ENCODE data around the gene ABCG4.
"Not testable (repeated sequence)": the region's sequence is repeated elsewhere in the genome, so short reads cannot be mapped to it uniquely, and the experiment has no call there.

The ABCG4 gene

DNA sequence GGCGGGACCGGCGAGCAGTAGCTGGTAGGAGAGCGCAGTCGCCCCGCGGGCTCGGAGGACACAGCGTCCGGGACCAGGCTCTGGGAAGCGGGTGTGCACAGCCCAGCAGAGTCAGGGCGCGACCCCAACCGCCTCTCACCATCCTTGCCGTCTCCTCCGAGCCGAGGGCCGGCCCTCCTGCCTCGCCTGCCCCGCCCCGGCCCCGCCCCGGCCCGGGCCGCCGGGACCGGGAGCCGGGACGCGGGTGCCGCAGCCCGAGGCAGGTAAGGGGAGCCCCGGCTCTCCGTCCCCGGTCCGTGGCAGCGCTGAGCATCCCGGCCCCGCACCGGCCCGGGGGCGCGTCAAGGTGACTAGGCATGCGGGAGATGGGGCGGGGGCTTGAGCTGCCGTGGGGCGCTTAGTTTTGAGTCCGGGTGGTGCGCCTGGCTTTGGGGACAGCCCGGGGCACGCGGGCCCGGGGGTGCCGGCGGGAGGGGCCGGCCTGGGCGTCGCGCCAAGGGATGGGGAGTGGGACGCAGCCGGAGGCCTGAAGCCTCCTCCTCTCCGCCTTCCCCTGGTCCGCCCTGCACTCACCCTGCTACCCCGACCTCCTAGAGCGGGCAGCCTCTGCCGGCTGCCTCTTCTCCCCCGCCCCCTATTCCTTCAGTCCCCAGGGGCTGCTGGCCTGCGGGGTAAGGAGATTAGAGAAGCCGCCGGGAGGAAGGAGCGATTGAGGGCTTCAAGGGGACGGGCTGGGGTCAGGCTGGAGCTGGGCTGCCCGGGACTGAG is at the start of gene ABCG4:
ABCG4 (plus strand) TSS at position 35 of the 768 bp plus-strand sequence. CDS start 914 bp downstream, outside the sequence.
- DNase-seq (ENCODE audit: low read depth in 3 of 3): peak in 1 of 3 experiments; percentile 23

DNA sequence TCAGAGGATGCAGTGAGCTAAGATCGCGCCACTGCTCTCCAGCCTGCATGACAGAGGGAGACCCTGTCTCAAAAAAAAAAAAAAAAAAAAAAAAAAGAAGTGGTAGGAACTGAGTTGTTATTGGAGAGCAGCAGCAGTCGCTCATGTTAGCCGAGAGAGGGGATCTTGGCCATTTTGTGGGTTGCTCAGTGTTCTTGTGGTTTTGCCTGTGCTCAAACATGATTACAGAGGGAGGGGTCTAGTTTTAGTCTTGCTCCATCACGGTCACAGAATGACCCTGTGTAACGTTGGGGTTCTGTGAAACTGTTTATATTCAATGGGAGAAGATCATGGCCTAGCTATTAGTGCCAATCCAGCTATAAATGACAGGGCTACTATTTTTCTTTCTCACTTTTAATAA is 49.1 kb upstream of the ABCG4 start:
- DNase-seq (ENCODE audit: low read depth in 3 of 3): no peak

DNA sequence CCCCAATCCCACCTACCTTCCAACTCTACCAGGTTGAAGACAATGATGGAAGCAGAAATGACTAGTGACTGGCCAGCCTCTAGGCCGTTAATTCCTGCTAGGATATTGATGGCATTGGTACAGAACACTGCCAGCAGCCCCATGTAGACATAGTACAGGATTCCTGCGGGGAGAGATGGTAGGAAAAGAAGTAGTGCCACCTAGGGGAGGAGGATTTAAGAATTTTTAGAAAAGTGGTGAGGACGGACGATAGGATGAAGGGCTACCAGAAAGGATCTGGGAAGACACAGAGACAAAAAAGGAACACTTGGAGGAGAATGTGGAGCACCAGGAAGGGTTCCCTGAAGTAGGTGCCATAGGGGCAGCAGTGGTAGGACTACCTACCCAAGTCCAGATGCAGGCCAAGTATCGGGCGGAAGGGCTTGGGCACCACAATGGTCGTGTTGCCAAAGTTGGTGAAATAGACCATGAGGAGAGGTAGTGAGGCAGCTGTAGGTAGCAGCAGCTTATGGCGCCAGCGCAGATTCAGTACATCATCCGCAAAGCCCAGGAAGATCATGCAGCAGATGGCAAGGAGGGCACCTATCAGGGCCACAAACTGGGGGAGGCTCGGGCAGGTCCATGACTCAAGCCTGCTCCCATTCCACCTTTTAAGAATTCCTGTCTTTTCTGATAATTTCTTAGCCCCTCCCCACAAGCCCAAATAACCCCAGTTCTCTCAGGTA is 48.4 kb upstream of the ABCG4 start:
- DNase-seq (ENCODE audit: low read depth in 3 of 3): no peak

- DNase-seq (ENCODE audit: low read depth in 3 of 3): no peak
Measured at GRCh38 chr11:119100994-119101758, 47.7 kb upstream of the ABCG4 start.

GRCh38 chr11:119101759-119102423 is 47.0 kb upstream of the ABCG4 start, which contains the start of gene DPAGT1:
Gene DPAGT1 (minus strand): TSS chr11:119101853. CDS start chr11:119101655, 198 bp downstream.
- peak; percentile 65 to 78 (median 67) for DNase-seq (ENCODE audit: low read depth in 3 of 3)

- DNase-seq (ENCODE audit: low read depth in 3 of 3): not testable (repeated sequence)
Measured at GRCh38 chr11:119103161-119103664, 45.6 kb upstream of the ABCG4 start.

DNA sequence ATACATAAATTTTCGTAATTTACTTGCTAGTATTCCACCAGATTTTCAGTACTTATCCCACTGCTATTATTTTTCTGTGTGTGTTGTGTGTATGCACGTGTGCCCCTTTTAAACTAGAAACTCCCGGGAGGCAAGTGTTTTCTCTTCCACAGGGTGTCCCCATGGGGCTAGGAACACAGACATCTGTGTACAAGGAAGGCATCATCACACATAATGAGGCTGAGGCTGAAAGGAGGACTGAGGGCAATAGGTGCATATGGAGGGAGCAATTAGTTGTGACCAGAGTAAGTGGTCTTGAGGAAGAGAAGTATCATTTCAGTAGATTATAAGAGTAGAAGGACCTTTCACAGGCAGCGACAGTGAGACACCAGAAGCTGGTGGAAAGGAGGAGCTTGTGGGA is 45.1 kb upstream of the ABCG4 start:
- DNase-seq (ENCODE audit: low read depth in 3 of 3): no peak

DNA sequence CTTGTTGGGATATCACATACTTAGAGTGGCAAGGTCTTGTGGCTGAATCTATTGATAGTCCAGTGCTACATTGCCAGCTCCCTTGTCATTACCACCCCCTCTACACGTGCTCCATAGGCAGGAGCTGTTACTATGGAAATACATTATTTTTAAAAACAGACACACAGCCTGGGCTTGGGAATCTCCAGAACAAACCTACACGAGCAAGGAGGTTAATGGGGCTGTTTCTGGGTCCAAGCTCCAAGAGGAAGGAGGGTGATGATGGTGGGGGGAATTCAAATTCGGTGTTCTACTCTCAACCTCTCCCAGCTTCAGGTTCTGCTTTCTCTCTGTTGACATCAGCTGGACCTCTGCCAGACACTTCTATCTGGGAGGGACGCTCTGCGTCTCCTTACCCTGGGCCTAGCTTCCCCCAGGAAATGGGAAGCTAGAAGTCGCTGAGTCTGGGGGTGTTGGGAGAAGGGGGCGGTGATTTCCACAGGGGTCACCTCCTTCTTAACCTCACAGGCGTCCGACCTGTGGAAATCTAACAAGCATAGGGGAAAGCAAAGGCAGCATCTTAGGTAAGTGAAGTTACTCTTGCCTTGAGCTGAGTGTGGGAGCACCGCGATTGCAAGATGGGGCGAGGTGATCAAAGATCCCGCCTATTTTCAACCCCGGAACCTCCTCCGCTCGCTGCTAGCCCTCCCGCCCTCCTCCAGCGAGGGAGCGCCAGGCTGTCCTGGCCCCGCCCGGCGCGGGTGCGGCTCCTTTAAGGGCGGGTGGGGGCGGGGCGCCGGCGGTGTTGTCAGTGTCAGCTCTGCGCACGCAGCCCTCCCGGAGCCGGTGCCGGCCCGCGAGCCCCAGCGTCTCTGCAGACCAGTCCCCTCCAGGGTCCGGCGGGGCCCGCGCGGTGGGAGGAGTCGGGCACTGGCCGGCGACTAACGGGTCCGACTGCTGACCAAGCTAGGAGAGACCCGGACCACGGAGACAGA is 42.0 kb upstream of the ABCG4 start, which contains the start of gene C2CD2L:
C2CD2L (plus strand) TSS at position 781 of the 974 bp plus-strand sequence. CDS start 398 bp downstream, outside the sequence.
- peak; percentile 76 to 87 (median 79) for DNase-seq (ENCODE audit: low read depth in 3 of 3)

DNA sequence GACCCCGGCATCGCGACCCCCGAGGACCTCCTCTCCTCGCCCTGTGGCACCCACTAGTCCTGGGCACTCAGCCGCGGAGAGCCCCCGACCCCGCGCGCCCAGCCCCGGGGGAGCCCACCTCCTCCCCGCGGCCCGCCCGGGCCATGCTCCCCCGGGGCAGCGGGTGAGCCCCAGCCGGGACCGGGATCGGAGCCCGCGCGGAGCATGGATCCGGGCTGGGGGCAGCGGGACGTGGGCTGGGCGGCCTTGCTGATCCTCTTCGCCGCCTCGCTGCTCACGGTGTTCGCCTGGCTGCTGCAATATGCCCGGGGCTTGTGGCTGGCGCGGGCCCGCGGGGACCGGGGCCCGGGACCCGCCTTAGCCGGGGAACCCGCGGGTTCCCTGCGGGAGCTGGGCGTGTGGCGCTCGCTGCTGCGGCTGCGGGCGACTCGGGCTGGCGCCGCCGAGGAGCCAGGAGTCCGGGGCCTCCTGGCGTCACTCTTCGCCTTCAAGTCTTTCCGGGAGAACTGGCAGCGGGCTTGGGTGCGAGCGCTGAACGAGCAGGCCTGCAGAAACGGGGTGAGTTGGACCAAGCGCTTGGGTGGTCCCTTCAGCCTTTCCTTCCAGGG is 41.2 kb upstream of the ABCG4 start:
- DNase-seq (ENCODE audit: low read depth in 3 of 3): no peak

GRCh38 chr11:119108146-119108856 is 40.6 kb upstream of the ABCG4 start:
- DNase-seq (ENCODE audit: low read depth in 3 of 3): no peak

DNA sequence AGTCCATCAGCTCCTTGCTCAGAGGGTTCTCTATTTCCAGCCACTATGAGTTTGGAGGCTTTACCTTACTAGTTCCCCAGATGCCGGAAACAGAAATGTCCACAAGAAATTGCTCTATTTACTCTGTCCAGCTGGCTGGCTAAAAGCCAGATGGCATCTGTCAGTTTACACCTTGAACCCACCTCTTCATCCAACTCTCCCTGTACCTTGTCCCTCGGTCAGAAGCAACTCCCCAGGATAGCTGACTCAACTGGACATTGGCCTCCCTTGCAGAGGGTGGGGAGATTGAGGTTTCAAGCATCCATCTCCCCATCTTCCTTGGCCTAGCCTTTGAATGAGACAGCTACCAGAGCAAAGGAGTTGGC is 40.0 kb upstream of the ABCG4 start:
- DNase-seq (ENCODE audit: low read depth in 3 of 3): no peak

GRCh38 chr11:119109843-119110242 is 39.0 kb upstream of the ABCG4 start:
- DNase-seq (ENCODE audit: low read depth in 3 of 3): no peak

DNA sequence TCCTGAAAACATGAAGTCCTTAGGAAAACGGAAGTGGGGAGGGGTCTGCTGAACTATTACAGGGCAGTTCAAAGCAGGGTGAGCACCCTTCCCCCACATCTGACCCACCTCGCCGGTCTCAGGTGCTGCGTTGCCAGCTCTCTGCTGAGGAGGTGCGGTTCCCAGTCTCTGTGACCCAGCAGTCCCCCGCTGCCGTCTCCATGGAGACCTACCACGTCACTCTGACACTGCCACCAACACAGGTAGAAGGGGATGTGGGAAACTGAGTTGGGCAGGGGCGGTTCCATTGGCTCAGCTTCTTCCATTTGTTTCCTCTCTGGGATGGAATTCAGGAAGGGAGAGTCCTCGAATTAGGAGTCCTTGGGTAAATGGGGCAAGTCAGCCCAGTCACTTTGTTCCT is 38.4 kb upstream of the ABCG4 start:
- no peak for DNase-seq (ENCODE audit: low read depth in 3 of 3)

- no peak for DNase-seq (ENCODE audit: low read depth in 3 of 3)
Measured at GRCh38 chr11:119111361-119111925, 37.4 kb upstream of the ABCG4 start.

GRCh38 chr11:119112314-119113020 is 36.4 kb upstream of the ABCG4 start:
- no peak for DNase-seq (ENCODE audit: low read depth in 3 of 3)

- DNase-seq (ENCODE audit: low read depth in 3 of 3): no peak
Measured at GRCh38 chr11:119113716-119114115, 35.1 kb upstream of the ABCG4 start.

DNA sequence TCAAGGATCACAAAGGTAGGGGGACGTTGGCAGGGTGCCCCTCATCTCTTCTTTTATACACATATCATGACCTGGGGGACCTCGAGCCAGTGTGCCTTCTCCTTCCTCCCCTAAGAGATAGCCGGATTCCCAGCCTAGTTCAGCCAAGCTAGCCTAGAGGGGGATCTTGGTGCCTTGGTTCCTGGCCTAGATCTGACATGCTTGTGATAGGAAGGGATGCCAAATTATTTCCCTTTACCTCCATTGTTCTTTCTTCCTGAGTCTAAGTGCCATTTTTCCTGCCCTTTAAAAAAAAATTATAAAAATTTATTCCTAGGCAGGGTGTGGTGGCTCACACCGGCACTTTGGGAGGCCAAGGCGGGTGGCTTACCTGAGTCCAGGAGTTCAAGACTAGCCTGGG is 34.5 kb upstream of the ABCG4 start:
- DNase-seq (ENCODE audit: low read depth in 3 of 3): no peak
